IMR-90 (cell line): ENCODE data around the gene TMC8. TPM values are rescaled to one million over a fixed set of nuclear protein-coding genes. Genes with fewer than 3 reads are reported as not detected.

Experiments
- ATAC-seq: fragments of 200-7000 bp; cut with Tn5 transposase; 2 replicates; pipeline ENCODE4 v1.9.1; 2020; ENCODE audit warnings: low read depth, mild to moderate bottlenecking, moderate library complexity
- BruUV-seq: library from RNA; stranded (reverse); fragments of 400-500 nt; replicated peaks from 2 replicates; lab custom pipeline; 2021; lab: Mats Ljungman, UMichigan
- CTCF ChIA-PET: fragments of 300-600 bp; formaldehyde crosslinking; extraction: SDS; loops from one replicate; lab custom pipeline; 2021; ENCODE audit warnings: antibody characterized with exemption; lab: Yijun Ruan, JAX
- POLR2A ChIA-PET: fragments of 300-600 bp; sonication (Branson Sonifier 250); formaldehyde crosslinking; loops from one replicate; lab custom pipeline; 2022; ENCODE audit warnings: antibody characterized with exemption; ENCODE audit not compliant: unreplicated experiment; lab: Charles Lee
- DNase-seq: peaks from one replicate; pipeline ENCODE4 v3.0.0; 2013
- H2AFZ ChIP-seq: replicated peaks from 2 replicates; pipeline ENCODE3; 2013; ENCODE audit warnings: low read length, mild to moderate bottlenecking; ENCODE audit not compliant: poor library complexity
- H2AK5ac ChIP-seq: 2 replicates; pipeline ENCODE4 v1.6.1; 2013; ENCODE audit warnings: low read depth, low read length, inconsistent platforms
- H2AK9ac ChIP-seq: replicated peaks from 2 replicates; pipeline ENCODE3; 2013; ENCODE audit warnings: mild to moderate bottlenecking, low read depth, low read length, moderate library complexity; ENCODE audit not compliant: poor library complexity
- H2BK120ac ChIP-seq: 2 replicates; pipeline ENCODE4 v1.6.1; 2013; ENCODE audit warnings: low read depth, low read length, inconsistent platforms
- H2BK15ac ChIP-seq: 3 replicates; pipeline ENCODE4 v1.6.1; 2013; ENCODE audit warnings: low read depth, low read length, inconsistent platforms
- H2BK20ac ChIP-seq: 2 replicates; pipeline ENCODE4 v1.6.1; 2013; ENCODE audit warnings: low read depth, mild to moderate bottlenecking, inconsistent platforms, low read length, moderate library complexity
- H2BK5ac ChIP-seq: 2 replicates; pipeline ENCODE4 v1.6.1; 2013; ENCODE audit warnings: mild to moderate bottlenecking, low read depth, low read length, inconsistent platforms; ENCODE audit not compliant: poor library complexity, severe bottlenecking
- H3K14ac ChIP-seq: replicated peaks from 2 replicates; pipeline ENCODE4 v1.6.1; 2013; ENCODE audit warnings: low read depth, low read length, inconsistent platforms
- H3K18ac ChIP-seq: 2 replicates; pipeline ENCODE4 v1.6.1; 2013; ENCODE audit warnings: low read depth, low read length, control low read depth
- H3K23ac ChIP-seq: 2 replicates; pipeline ENCODE4 v1.6.1; 2013; ENCODE audit warnings: low read depth, low read length, inconsistent platforms
- H3K27ac ChIP-seq: 2 replicates; pipeline ENCODE4 v1.5.1; 2013; ENCODE audit warnings: mild to moderate bottlenecking, control low read depth, low read length; ENCODE audit not compliant: insufficient read depth
- H3K27me3 ChIP-seq: 2 replicates; pipeline ENCODE4 v1.6.1; 2013; ENCODE audit warnings: low read length; ENCODE audit not compliant: control insufficient read depth, insufficient read depth
- H3K36me3 ChIP-seq: 2 replicates; pipeline ENCODE4 v1.6.1; 2013; ENCODE audit warnings: low read length, mixed read lengths; ENCODE audit not compliant: control insufficient read depth, insufficient read depth
- H3K4ac ChIP-seq: 2 replicates; pipeline ENCODE4 v1.6.1; 2013; ENCODE audit warnings: low read depth, low read length, inconsistent platforms
- H3K4me1 ChIP-seq: 2 replicates; pipeline ENCODE4 v1.6.1; 2013; ENCODE audit warnings: low read length, mixed read lengths; ENCODE audit not compliant: control insufficient read depth, insufficient read depth
- H3K4me2 ChIP-seq: 2 replicates; pipeline ENCODE4 v1.6.1; 2013; ENCODE audit warnings: low read depth, mild to moderate bottlenecking, control low read depth, low read length, moderate library complexity
- H3K4me3 ChIP-seq: 2 replicates; pipeline ENCODE4 v1.5.1; 2013; ENCODE audit warnings: low read depth, mild to moderate bottlenecking, control low read depth, low read length, moderate library complexity; ENCODE audit not compliant: insufficient read depth
- H3K56ac ChIP-seq: 2 replicates; pipeline ENCODE4 v1.6.1; 2013; ENCODE audit warnings: low read length, inconsistent platforms; ENCODE audit not compliant: insufficient read depth; ENCODE audit errors: extremely low read depth
- H3K79me1 ChIP-seq, 2 experiments: 2 replicates each; pipeline ENCODE4 v1.6.1; 2013; ENCODE audit warnings: low read length in 2 of 2, inconsistent platforms in 1 of 2, low read depth in 1 of 2
- H3K9ac ChIP-seq: 2 replicates; pipeline ENCODE4 v1.6.1; 2013; ENCODE audit warnings: low read depth, low read length, control low read depth
- H3K9me1 ChIP-seq: 2 replicates; pipeline ENCODE4 v1.6.1; 2013; ENCODE audit warnings: low read length, inconsistent platforms; ENCODE audit not compliant: insufficient read depth
- H3K9me3 ChIP-seq: 2 replicates; pipeline ENCODE4 v1.6.1; 2013; ENCODE audit warnings: low read length; ENCODE audit not compliant: control insufficient read depth, insufficient read depth
- H4K20me1 ChIP-seq: 2 replicates; pipeline ENCODE4 v1.6.1; 2013; ENCODE audit warnings: low read length, inconsistent platforms; ENCODE audit not compliant: insufficient read depth
- H4K5ac ChIP-seq: 2 replicates; pipeline ENCODE4 v1.6.1; 2013; ENCODE audit warnings: mild to moderate bottlenecking, low read depth, low read length, control low read depth
- H4K8ac ChIP-seq, 2 experiments: 2 replicates each; pipeline ENCODE4 v1.6.1; 2013; ENCODE audit warnings: low read depth in 2 of 2, low read length in 2 of 2, control low read depth in 1 of 2, inconsistent platforms in 1 of 2
- H4K91ac ChIP-seq: 2 replicates; pipeline ENCODE4 v1.6.1; 2013; ENCODE audit warnings: low read depth, low read length, inconsistent platforms; ENCODE audit not compliant: insufficient read depth
- BHLHE40 ChIP-seq: fragments of 150-350 bp; IDR thresholded peaks from 2 replicates; pipeline ENCODE4 v1.6.1; 2016; ENCODE audit warnings: mild to moderate bottlenecking, low read depth, low read length
- CEBPB ChIP-seq: IDR thresholded peaks from 2 replicates; pipeline ENCODE4 v1.6.1; 2012; ENCODE audit warnings: low read depth, low read length, improper control_type of control experiment
- CHD1 ChIP-seq: IDR thresholded peaks from 2 replicates; pipeline ENCODE4 v1.6.1; 2012; ENCODE audit warnings: low read depth, low read length, improper control_type of control experiment
- CTCF ChIP-seq: conservative IDR thresholded peaks from 2 replicates; pipeline ENCODE4 v1.5.1; 2012; ENCODE audit warnings: mild to moderate bottlenecking, low read depth, low read length, improper control_type of control experiment
- ELK1 ChIP-seq: fragments of 150-350 bp; IDR thresholded peaks from 2 replicates; pipeline ENCODE4 v1.6.1; 2016; ENCODE audit warnings: low read depth, mild to moderate bottlenecking, low read length, moderate library complexity, borderline replicate concordance
- FOS ChIP-seq: fragments of 150-350 bp; IDR thresholded peaks from 2 replicates; pipeline ENCODE4 v1.6.1; 2016; ENCODE audit warnings: low read depth, low read length
- MAFK ChIP-seq: IDR thresholded peaks from 2 replicates; pipeline ENCODE4 v1.6.1; 2012; ENCODE audit warnings: low read depth, low read length, improper control_type of control experiment
- MAZ ChIP-seq: IDR thresholded peaks from 2 replicates; pipeline ENCODE4 v1.6.1; 2012; ENCODE audit warnings: low read depth, mild to moderate bottlenecking, low read length, improper control_type of control experiment, moderate library complexity, borderline replicate concordance
- MXI1 ChIP-seq: IDR thresholded peaks from 2 replicates; pipeline ENCODE4 v1.6.1; 2012; ENCODE audit warnings: low read depth, mild to moderate bottlenecking, low read length, moderate library complexity, borderline replicate concordance
- NFE2L2 ChIP-seq: fragments of 150-350 bp; IDR thresholded peaks from 2 replicates; pipeline ENCODE4 v1.6.1; 2016; ENCODE audit warnings: low read depth, mild to moderate bottlenecking, low read length
- POLR2A ChIP-seq: IDR thresholded peaks from 2 replicates; pipeline ENCODE4 v1.6.1; 2012; ENCODE audit warnings: mild to moderate bottlenecking, low read depth, low read length
- RAD21 ChIP-seq: IDR thresholded peaks from 2 replicates; pipeline ENCODE4 v1.6.1; 2012; ENCODE audit warnings: low read length, improper control_type of control experiment
- RCOR1 ChIP-seq: IDR thresholded peaks from 2 replicates; pipeline ENCODE4 v1.6.1; 2012; ENCODE audit warnings: mild to moderate bottlenecking, low read length, improper control_type of control experiment; ENCODE audit not compliant: insufficient replicate concordance
- RFX5 ChIP-seq: IDR thresholded peaks from 2 replicates; pipeline ENCODE4 v1.8.0; 2012; ENCODE audit warnings: low read depth, mild to moderate bottlenecking, low read length, moderate library complexity
- SMC3 ChIP-seq: fragments of 150-350 bp; IDR thresholded peaks from 2 replicates; pipeline ENCODE4 v1.6.1; 2016; ENCODE audit warnings: low read depth, mild to moderate bottlenecking, antibody characterized with exemption, low read length, moderate library complexity
- USF2 ChIP-seq: fragments of 150-350 bp; IDR thresholded peaks from 2 replicates; pipeline ENCODE4 v1.6.1; 2017; ENCODE audit warnings: mild to moderate bottlenecking, antibody characterized with exemption, low read length, low read depth
- WGBS, 2 experiments: methylation state at CpG; one replicate each; pipeline versions ENCODE4 v1.1.5 to v1.1.7; 2013; ENCODE audit warnings: missing lambda C conversion rate in 2 of 2; ENCODE audit not compliant: insufficient read length in 1 of 2; ENCODE audit errors: extremely low coverage in 2 of 2; 5-methylcytosine and 5-hydroxymethylcytosine counted together
- dilution Hi-C: fragments of 300-500 bp; cut with HindIII; formaldehyde crosslinking; loops from one replicate; pipeline ENCODE4 v1.14.3; 2018; ENCODE audit warnings: low sequenced_read_pairs; ENCODE audit not compliant: unreplicated experiment
- in situ Hi-C: fragments of 300-500 bp; cut with MboI; formaldehyde crosslinking; loops from 3 replicates; pipeline ENCODE4 v1.14.3; 2019; ENCODE audit warnings: low sequenced_read_pairs, inconsistent platforms, mixed read lengths
- intact Hi-C: fragments of 100-400 bp; cut with micrococcal nuclease; formaldehyde crosslinking; loops from 2 replicates; pipeline ENCODE4 v1.10.0; 2022
- polyA plus RNA-seq, 3 experiments: library from polyadenylated mRNA; depleted of rRNA; stranded (reverse); fragments of >200 nt; gene quantifications; 2 replicates each; pipeline ENCODE4 v1.2.3, GENCODE V29; 2012; ENCODE audit warnings: low replicate concordance in 1 of 3
- total RNA-seq: library from RNA; depleted of rRNA; stranded (reverse); fragments of >200 nt; gene quantifications from 2 replicates; pipeline ENCODE4 v1.2.3, GENCODE V29; 2012

The TMC8 gene
- total and polyA plus RNA-seq, 2 of the 4 experiments (the other 2 are of a cell fraction), result not detected

GRCh38 chr17:78106211-78106610 lies 24.4 kb upstream of the TMC8 start:
- Histone ChIP-seq H2BK20ac (no peak overlapping the region), H4K5ac (no peak overlapping the region), H3K79me1 (no peaks in the 10 kb centered on the region), H3K56ac (no peak overlapping the region), H3K36me3 (peaks cover 22% of the 10 kb centered on the region), H3K4me2 (no peak overlapping the region), H2AFZ (no peak overlapping the region), H3K14ac (no peak overlapping the region), H2AK5ac (no peak overlapping the region), H2BK15ac (no peak overlapping the region), H4K8ac (no peak overlapping the region), H3K9ac (no peak overlapping the region), H2BK5ac (no peak overlapping the region), H3K9me3 (no peaks in the 10 kb centered on the region), H3K9me1 (peaks cover 3% of the 10 kb centered on the region; the same call in 1 of the 2 replicates), H3K4me3 (no peak overlapping the region), H4K91ac (no peak overlapping the region), H3K27me3 (no peaks in the 10 kb centered on the region), H2AK9ac (no peak overlapping the region), H3K27ac (no peak overlapping the region), H3K18ac (no peak overlapping the region), H3K4ac (no peak overlapping the region), H4K20me1 (no peaks in the 10 kb centered on the region), H3K4me1 (no peaks in the 10 kb centered on the region; the same call in 1 of the 2 replicates), H2BK120ac (no peak overlapping the region), H3K23ac (no peak overlapping the region)
- ATAC-seq (no peak), DNase-seq (no peak)
- TF ChIP-seq CHD1, result no peak
- TF ChIP-seq USF2, result no peak
- TF ChIP-seq CTCF, result no peak
- TF ChIP-seq RAD21, result no peak
- TF ChIP-seq FOS, result no peak
- TF ChIP-seq POLR2A, result no peak
- TF ChIP-seq SMC3, result no peak
- no peak for TF ChIP-seq RCOR1
- TF ChIP-seq BHLHE40, result no peak
- TF ChIP-seq RFX5, result no peak
- no peak for TF ChIP-seq MXI1
- no peak for TF ChIP-seq CEBPB
- no peak for TF ChIP-seq ELK1
- no peak for TF ChIP-seq MAFK
- TF ChIP-seq MAZ, result no peak
- TF ChIP-seq NFE2L2, result no peak
- POLR2A ChIA-PET, result no interaction called here
- dilution Hi-C loops, result no loop called here
- no CpG with 5 or more reads among the region's 15 CpGs for WGBS, 2 experiments
- in situ Hi-C loops, result no loop called here
- intact Hi-C loops, result no loop called here
- no TSS peak for BruUV-seq
- CTCF ChIA-PET, result interaction anchor here (1.0 to 1.4 kb wide), 2 partner anchors 21 to 145 kb away, joined by 4 read pairs; no protein-coding TSS in a partner anchor
